Dedifferentiated amniotic fluid mesenchymal stem cell (primary cell): ENCODE data around the gene EDN2.

Experiments used
- DNase-seq: peaks from one replicate; pipeline ENCODE4 v3.0.0-alpha.2; 2016; ENCODE audit errors: extremely low spot score

EDN2 gene

DNA sequence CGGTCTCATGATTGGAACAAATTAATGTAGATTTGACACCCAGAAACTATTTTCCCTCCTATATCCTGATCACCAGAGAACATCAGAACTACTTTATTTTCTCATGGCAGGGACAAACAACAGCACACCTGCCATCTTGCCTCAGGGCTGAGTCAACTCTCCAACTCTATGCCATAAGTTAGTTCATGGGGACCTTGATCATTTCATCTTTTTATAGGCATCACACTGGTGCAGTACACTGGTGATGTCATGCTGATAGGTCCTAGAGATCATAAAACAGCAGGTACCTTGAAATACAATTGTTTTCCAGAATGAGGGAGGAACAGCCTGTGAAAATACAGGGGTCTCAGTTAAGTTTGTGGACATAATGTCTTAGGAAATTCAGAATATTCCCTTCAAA, 45.8 kb downstream of the EDN2 start:
- no peak for DNase-seq

DNA sequence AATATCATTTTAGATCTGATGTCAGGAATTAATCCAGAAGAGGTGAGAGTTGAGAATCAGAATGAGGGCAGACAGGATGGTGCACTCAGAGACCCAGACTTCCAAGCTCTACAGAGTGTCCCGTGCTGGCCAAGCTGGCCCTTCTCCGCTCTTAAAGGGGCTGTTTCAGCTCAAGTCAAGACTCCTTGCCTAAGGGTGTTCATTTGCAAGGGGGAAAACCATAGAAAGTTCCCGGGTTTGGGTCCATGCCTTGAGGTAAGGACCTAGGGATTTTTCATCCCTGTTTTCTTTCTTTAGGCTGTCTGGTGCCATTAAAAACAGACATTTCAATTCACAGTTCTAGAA, 47.5 kb downstream of the EDN2 start:
- DNase-seq = no peak

DNA sequence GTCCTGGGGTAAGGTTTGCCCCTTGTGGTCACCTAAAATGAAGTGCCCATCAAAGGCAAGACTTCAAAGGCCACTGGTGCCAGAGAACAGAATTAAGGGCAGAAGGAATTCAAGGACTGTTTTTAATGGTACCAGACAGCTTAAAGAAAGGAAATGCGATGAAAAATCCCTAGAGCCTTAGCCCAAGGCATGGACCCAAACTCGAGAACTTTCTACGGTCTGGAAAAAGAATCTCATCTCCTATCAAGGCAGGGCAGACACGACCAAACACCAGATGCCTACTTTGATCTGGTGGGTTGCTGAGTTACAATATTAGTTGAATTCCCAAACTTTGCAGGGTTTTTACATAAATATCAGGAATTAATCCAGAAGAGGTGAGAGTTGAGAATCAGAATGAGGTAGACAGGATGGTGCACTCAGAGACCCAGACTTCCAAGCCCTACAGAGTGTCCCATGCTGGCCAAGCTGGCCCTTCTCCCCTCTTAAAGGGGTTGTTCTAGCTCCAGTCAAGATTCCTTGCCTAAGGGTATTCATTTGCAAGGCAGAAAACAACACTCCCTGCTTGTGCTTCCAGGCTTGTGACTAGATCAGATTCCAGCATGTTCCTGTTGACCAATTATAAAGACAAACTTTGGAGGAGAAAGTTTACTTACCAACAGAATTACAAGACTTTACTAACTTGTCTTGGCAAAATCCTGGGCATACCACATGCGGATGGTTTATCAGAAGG, 48.0 kb downstream of the EDN2 start:
- DNase-seq = peak; percentile 56

DNA sequence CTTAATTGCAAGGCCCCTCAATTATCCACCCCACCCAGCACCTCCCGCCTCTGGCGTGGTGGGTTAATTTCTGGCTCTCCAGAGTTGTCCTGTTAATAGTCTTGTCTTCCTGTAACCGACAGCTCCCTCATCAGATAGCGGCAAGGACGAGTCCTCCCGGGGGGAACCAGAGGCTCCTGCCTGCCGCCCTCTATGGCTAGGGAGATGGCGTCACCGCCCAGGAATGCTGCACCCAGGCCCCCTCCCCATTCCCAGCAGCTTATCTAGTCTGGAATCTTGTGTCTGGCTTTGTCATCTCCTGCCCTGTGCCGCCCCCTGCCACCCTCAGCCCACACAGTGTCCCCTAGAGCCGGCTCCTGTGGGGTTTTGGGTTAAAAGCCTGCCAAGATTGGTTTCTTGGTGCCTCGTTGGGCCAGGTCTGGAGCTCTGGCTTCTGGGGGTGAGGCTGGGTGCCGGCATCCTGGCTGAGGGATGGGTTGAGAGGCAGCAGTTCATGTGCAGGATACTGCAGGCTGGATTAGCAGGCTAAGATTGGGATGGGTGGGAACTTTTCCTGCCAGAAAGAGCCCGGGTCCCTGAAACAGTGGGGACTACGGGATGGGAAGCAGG, 48.8 kb downstream of the EDN2 start:
- no peak for DNase-seq

DNA sequence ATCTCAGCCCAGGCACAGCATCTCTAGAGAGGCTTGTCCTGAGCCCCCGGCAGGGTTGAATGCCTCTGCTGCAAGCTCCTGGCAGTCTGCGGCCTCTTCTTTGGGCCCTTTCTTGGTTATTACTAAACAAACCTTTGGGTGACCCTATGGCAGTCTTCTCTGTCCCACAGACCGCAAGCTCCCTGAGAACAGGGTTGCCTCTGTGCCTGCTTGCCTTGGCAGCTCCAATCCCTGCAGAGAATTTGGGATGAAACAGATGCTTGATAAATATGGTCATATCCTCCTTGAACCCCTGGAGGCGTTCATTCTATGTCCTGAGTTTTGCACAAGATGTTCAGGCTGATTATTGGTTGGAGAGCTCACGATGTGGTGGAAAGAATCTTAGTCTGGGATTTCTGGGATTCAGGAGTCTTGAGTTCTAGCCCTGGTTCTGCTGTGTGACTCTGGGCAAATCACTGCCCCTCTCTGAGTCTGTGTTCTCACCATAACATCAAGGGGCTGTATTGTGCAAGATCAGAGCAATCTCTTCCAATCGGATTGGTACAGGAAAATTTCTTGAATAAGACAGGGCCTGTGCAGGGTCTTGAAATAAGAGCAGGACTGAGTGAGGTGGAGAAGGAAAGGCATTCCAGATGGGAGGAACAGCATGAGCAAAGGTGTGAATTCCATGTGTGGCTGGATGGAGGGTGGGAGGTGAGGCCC, 49.6 kb downstream of the EDN2 start:
- no peak for DNase-seq

DNA sequence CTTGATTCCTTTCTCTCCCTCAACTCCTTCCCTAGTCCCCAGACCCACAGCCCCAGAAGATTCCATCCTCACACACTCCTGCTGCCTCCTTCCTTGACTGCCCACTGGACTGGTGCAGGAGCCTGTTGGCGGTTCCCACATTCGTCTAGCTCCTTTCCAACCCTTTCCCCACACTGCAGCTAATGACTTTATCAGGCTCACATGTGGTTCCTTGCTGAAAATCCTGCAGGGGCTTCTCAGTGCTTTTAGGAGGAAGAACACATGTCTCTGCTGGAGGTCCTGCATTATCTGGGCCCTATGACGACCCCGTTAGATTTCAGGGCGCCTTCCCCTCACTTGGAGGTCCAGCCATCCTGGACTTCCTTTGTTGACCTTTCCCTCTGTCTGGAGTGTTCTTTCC, 50.2 kb downstream of the EDN2 start:
- no peak for DNase-seq

DNA sequence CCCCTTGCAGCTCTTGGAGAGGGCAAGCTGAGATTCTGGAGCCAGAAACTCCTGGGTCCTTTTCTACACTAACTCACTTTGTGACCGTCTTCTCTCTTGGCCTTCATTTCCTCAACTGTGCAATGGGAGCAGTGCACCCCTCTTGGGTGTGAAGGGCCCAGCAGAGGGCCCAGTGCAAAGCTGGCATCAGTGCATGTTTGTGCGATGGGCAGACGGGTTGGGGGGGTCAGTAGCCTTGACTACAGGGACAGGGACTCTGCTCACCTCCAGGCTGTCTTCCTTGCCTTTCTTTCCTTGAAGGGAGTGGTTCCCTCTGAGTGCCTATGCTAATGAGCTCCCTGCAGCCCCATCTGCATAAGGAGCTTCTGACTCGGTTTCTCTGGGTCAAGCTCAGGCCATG, 51.0 kb downstream of the EDN2 start:
- no peak for DNase-seq

DNA sequence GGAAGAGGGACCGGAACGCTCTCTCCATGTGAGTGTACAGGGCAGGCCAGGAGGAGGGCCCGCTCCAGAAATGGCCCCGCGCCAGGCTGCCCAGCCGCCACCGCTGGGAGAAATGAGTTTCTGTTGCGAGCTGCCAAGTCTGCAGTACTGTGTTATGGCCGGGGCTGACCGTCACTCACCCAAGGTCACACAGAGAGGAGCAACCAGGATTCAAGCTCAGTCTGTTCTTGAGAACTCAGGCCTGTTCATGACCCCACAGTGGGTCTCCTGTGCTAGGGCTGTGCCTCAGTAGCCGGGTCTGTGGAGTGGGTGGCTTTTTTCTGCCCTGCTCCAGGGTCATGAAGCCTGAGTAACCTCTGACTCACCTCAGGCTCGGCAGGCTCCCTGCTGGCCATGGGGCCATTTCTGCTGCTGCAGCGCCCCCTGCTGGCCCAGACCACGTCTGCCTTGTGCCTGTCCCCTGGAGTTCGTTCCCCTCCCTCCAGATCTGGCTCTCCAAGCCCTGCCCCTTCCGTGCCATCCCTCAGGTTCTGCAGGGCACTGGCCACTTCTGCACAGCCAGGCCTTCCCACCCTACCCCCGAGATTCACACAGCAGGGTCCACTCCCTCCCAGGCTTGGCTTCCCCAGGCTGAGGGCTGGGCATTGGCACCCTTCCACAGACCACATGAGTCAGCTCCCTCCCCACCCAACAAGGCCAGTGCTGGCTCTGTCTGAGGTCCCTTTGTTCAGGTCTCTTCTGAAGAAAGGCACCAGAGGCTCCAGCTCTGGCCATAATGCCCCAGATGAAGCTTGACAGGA, 51.8 kb downstream of the EDN2 start:
- peak; percentile 80 for DNase-seq

DNA sequence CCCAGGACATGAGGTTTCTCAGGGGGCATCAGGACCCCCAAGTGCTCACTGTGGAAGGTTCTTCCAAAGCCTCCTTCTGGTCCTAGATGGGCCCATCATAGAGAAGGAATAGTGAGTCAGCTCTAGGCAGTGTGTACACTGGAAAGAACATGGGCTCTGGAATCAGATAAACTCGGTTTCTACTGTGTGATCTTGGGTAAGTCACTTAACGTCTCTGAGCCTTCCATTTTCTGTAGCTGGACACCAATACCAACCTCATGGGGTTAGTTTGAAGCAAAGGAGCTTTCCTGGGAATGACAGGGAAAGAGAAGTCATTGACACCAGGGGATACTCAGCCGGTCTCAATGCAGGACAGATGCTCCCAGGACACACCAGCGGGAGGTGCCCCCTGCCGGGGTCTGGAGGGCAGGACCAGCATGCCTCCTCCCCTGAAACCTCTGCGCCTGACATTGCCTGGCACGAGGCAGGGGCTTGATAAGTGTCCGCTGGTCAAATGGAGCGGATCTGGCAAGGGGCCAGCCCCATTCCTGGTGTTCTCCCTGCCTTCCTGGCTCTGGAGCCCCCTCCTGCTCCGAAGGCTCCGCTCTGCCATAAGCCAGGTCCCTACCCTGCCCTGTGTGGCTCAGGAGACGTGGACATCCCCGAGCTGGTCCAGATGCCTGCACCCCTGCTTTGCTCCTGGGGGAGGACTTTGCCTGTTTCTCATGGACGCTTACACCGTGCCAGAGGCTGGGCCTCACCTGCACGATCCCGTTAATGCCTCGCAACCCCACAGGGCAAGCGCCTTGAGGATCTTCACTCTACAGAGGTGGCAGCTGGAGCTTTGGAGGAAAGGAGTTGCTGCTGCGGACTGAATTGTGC, 52.8 kb downstream of the EDN2 start:
- DNase-seq = no peak

DNA sequence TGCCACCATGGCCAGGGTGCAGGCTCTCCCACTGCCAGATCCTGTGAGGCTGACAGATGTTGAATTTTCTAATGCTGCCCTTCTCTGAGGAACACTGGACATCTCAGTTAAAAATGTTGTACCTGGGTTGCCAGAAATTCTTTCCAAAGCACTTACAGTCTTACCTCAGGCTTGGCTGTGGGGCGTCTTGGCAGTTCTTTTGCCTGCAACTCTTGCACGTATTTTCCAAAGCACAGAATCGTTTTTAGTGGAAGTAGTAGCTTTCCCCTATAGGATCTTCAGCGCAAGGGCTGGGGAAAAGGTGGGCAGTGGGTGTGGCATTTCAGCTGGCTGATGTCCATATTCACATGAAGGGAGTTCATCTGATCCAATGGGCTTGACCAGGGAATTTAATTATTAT, 53.9 kb downstream of the EDN2 start:
- no peak for DNase-seq

DNA sequence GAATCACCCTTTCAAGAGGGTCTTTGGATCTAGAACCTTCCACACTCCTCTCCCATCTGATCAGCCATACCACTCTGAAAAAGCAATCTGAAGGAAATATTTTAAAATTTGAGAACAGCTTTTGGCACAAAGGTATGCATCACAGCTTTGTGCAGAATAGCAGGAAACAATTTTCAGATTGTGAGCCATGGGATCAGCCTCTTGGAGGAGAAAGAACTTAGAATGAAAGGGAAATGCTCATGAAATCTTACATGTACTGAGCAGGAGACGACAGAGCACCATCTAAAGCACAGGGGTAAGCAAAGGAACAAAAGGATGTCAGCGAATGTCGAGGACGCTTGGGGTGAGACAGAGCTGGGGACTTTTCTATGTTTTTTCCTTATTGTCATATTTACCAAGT, 54.4 kb downstream of the EDN2 start:
- DNase-seq = no peak

DNA sequence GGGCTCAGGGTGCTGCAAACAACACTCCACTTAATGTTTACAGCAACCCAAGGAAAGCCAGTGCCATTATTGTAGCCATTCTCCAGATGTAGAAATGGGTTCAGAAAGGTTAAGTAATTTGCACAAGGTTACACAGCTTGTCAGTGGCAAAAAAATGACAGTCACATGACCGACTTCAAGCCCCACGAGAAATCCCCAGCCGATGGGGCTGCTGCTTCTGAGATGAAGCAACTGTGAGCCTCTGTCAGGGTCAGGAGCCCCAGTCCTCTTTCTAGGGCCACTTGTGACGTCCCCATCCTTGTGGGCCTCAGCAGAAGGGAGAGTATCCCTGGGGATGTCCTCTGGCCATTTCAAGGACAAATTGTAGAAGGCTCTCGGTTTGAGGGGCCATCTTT, 54.8 kb downstream of the EDN2 start:
- no peak for DNase-seq
